HFFc6 (cell line): Measurements from ENCODE around the gene PACS2. TPM values are rescaled to one million over a fixed set of nuclear protein-coding genes. Genes with fewer than 3 reads are reported as not detected.
"Not testable (repeated sequence)": the region's sequence is repeated elsewhere in the genome, so short reads cannot be mapped to it uniquely, and the experiment has no call there.

ENCODE experiments used
- DNase-seq: peaks from one replicate; pipeline ENCODE4 v3.0.0-alpha.2; 2018
- H3K27ac Mint-ChIP-seq: 2 replicates; pipeline ENCODE4 v1.8.0; 2020; ENCODE audit warnings: mild to moderate bottlenecking, mixed read lengths
- H3K27me3 Mint-ChIP-seq: 2 replicates; pipeline ENCODE4 v1.8.0; 2021; ENCODE audit warnings: mild to moderate bottlenecking, moderate library complexity, mixed read lengths; ENCODE audit not compliant: insufficient read depth
- H3K36me3 Mint-ChIP-seq: 2 replicates; pipeline ENCODE4 v1.8.0; 2021; ENCODE audit warnings: low read depth, mixed read lengths
- H3K4me1 Mint-ChIP-seq: 2 replicates; pipeline ENCODE4 v1.8.0; 2020; ENCODE audit warnings: low read depth, mixed read lengths
- H3K4me3 Mint-ChIP-seq: 2 replicates; pipeline ENCODE4 v1.8.0; 2020; ENCODE audit warnings: mild to moderate bottlenecking, moderate library complexity, mixed read lengths
- H3K9me3 Mint-ChIP-seq: 2 replicates; pipeline ENCODE4 v1.8.0; 2020; ENCODE audit warnings: mild to moderate bottlenecking, mixed read lengths
- CTCF ChIP-seq: fragments of 200-600 bp; sonication (generic); IDR thresholded peaks from 2 replicates; pipeline ENCODE4 v1.5.0; 2021; ENCODE audit warnings: antibody characterized with exemption, mild to moderate bottlenecking
- total RNA-seq, 6 experiments: library from RNA; stranded (reverse); fragmentation: NEBNext Ultra II Directional; extraction: Animal tissue kit (Norgen Biotek cat#: 25700); gene quantifications; 2 replicates in 1 of 6; 3 replicates in 5 of 6; pipeline ENCODE4 v1.2.3, GENCODE V29; 2021

PACS2 gene
- total RNA-seq, 6 experiments from 2014 or later = 33.5 to 38.5 (median 35.2) TPM

DNA sequence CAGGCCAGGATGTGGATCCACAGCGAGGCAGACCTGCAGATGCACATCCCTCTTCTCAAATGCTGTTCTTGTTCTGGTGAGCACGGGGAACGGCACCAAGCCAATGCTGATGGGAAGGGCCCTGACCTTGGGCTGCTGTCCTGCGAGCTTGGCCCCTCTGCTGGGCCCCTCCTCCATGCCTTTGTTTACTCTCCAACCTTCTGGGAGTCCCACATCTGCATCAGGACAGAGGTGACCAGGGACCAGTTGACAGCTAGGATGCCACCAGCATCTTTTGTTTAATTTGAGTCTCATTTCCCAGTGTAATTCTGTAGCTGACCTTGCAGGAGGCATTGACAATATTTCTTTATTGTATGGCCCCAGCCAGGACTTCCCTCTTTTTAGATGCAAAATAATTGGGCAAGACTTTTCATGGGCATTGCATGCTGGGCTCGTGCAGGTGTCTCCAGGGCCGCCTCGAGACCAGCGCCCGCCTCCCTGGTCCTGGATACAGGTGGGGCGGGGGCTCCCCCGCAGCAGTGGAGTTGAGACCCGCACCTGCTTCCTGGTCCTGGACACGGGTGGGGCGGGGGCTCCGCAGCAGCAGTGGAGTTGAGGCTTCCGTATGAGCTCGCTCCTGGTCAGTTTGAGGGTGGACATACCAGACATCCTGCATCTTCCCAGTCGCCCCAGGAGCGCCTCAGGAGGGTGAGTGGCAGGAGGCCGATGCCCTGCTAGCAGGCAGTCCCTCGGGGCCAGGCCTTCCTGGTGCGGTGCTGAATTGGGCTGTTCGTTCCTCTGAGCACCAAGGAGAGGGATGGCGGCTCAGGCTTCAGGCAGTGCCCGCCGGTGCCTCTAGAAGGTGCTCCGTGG is 11.4 kb downstream of the PACS2 start:
- Mint-ChIP-seq H3K4me3 (no peak overlapping the region), H3K9me3 (no peaks in the 10 kb centered on the region), H3K27me3 (no peaks in the 10 kb centered on the region), H3K27ac (no peak overlapping the region), H3K4me1 (peaks cover 21% of the 10 kb centered on the region), H3K36me3 (peaks cover 11% of the 10 kb centered on the region)
- DNase-seq = no peak
- TF ChIP-seq CTCF = no peak

DNA sequence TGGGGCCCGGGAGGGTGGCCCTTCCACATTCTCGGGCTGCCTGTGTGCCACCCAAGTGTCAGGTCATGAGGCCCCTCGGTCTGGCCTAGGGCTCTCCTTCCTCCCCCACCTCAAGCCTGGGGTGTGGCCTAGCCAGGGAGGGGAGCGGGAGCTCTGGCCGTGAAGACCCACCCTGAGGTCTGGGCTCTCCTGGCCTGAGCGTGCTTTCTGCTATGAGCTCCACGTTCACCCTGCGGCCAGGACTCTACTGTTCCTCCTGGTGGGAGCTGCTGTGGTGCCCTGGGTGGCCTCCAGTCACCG is 12.0 kb downstream of the PACS2 start:
- DNase-seq = no peak
- H3K27ac Mint-ChIP-seq = no peak overlapping the region
- H3K9me3 Mint-ChIP-seq = no peaks in the 10 kb centered on the region
- no peak for TF ChIP-seq CTCF
- peaks cover 11% of the 10 kb centered on the region for H3K36me3 Mint-ChIP-seq
- no peaks in the 10 kb centered on the region for H3K27me3 Mint-ChIP-seq
- H3K4me1 Mint-ChIP-seq = peaks cover 26% of the 10 kb centered on the region
- no peak overlapping the region for H3K4me3 Mint-ChIP-seq

DNA sequence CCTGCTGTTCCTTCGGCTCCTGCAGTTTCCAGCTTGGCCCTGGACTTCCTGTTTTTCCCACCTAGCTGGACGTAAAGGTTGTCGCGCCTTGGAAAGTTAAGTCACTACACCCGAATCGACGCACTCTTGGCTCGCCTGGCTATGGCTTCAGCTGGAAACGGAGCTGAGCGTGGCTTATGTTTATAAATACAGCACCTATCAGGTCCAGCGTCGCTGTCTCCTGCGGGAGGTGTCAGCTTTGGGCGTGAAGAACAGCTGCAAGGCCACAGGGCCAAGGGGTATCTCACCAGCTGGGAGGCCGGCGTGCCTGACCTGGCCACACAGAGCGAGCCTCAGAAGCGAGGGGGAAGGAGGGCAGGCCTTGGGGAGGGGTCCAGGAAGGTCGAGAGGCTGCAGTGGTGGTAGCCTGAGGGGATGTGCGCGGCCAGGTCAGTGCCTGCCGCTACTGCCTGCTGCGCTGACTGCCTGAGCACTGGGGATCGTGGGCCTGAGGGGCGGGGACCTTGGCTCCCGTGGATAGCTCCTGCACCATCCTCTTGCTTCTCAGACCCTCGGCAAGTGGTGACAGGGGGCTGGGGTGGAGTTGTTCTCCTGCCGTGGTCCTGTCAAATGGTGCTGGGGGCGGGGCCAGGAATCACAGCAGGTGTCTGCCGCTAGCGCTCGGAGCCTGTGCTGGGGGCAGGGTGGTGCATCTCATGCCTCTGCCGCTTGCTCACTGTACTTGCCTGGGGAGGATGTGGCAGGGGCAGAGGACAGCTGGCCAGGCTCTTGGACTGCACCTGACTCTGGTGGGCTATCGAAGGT is 12.5 kb downstream of the PACS2 start:
- Mint-ChIP-seq H3K36me3 (peaks cover 11% of the 10 kb centered on the region), H3K9me3 (no peaks in the 10 kb centered on the region), H3K27ac (no peak overlapping the region), H3K4me3 (no peak overlapping the region), H3K4me1 (peaks cover 26% of the 10 kb centered on the region), H3K27me3 (no peaks in the 10 kb centered on the region)
- DNase-seq = no peak
- no peak for TF ChIP-seq CTCF

GRCh38 chr14:105327695-105328045 is 13.1 kb downstream of the PACS2 start:
- H3K27me3 Mint-ChIP-seq, H3K4me3 Mint-ChIP-seq, H3K36me3 Mint-ChIP-seq, H3K27ac Mint-ChIP-seq, H3K9me3 Mint-ChIP-seq, DNase-seq: not testable (repeated sequence)
- peaks cover 21% of the 10 kb centered on the region for H3K4me1 Mint-ChIP-seq

GRCh38 chr14:105328070-105328677 is 13.6 kb downstream of the PACS2 start:
- Mint-ChIP-seq H3K4me3 (no peak overlapping the region), H3K36me3 (peaks cover 4% of the 10 kb centered on the region; the same call in 1 of the 2 replicates), H3K27ac (no peak overlapping the region), H3K4me1 (peaks cover 16% of the 10 kb centered on the region), H3K9me3 (no peaks in the 10 kb centered on the region), H3K27me3 (no peaks in the 10 kb centered on the region)
- DNase-seq = no peak
- TF ChIP-seq CTCF = no peak
